ENCODE results near the gene ATF4.

ATF4 gene

GRCh38 chr22:39488563-39489083, 31.7 kb upstream of the ATF4 start:
- POLR2A ChIA-PET (ENCODE audit: low non-redundant PET): no interaction called here
- CTCF ChIA-PET: no interaction called here

GRCh38 chr22:39489094-39490068, 31.0 kb upstream of the ATF4 start:
- CTCF ChIA-PET: interaction anchor here (0.6 kb wide), 1 partner anchor 198 kb away, joined by 3 read pairs; no protein-coding TSS in a partner anchor
- no peak for DNase-seq (ENCODE audit: low spot score)
- H3K27ac ChIP-seq: no peak overlapping the region
- no peak for TF ChIP-seq CTCF (conservative IDR thresholded peaks at IDR 0.05; ENCODE audit: low read depth)
- POLR2A ChIA-PET (ENCODE audit: low non-redundant PET): no interaction called here

More at GRCh38 chr22:39488563-39489083, 31.7 kb upstream of the ATF4 start:
- TF ChIP-seq CTCF (conservative IDR thresholded peaks at IDR 0.05; ENCODE audit: low read depth): no peak
- no peak overlapping the region for H3K27ac ChIP-seq
- no peak for DNase-seq (ENCODE audit: low spot score)

- ChIA-PET POLR2A (ENCODE audit: low non-redundant PET) (no interaction called here), CTCF (no interaction called here)
- no peak overlapping the region for H3K27ac ChIP-seq
- DNase-seq (ENCODE audit: low spot score): peak; percentile 84
- TF ChIP-seq CTCF (conservative IDR thresholded peaks at IDR 0.05; ENCODE audit: low read depth): no peak
Measured at GRCh38 chr22:39490135-39490798, 30.1 kb upstream of the ATF4 start.

- H3K27ac ChIP-seq: no peak overlapping the region
- TF ChIP-seq CTCF (conservative IDR thresholded peaks at IDR 0.05; ENCODE audit: low read depth): no peak
- no peak for DNase-seq (ENCODE audit: low spot score)
- ChIA-PET CTCF (interaction anchor here (0.7 kb wide), 1 partner anchor 148 kb away, joined by 3 read pairs; no protein-coding TSS in a partner anchor), POLR2A (ENCODE audit: low non-redundant PET) (no interaction called here)
Measured at GRCh38 chr22:39490966-39491680, 29.2 kb upstream of the ATF4 start.

- POLR2A ChIA-PET (ENCODE audit: low non-redundant PET): no interaction called here
Measured at GRCh38 chr22:39491696-39492095, 28.7 kb upstream of the ATF4 start.

More at GRCh38 chr22:39491696-39492095, 28.7 kb upstream of the ATF4 start:
- no peak overlapping the region for H3K27ac ChIP-seq
- no peak for DNase-seq (ENCODE audit: low spot score)
- CTCF ChIA-PET: interaction anchor here (0.7 kb wide), 2 partner anchors 149 to 767 kb away, joined by 3 to 4 read pairs; no protein-coding TSS in a partner anchor
- no peak for TF ChIP-seq CTCF (conservative IDR thresholded peaks at IDR 0.05; ENCODE audit: low read depth)
